GM23248 (cell line): ENCODE data around the gene C1GALT1.
"Not testable (repeated sequence)": the region's sequence is repeated elsewhere in the genome, so short reads cannot be mapped to it uniquely, and the experiment has no call there.

Experiments used
- EZH2 ChIP-seq: fragments of 200-600 bp; sonication (generic); IDR thresholded peaks from 2 replicates; pipeline ENCODE4 v1.6.1; 2018; ENCODE audit warnings: antibody characterized with exemption, mild to moderate bottlenecking; ENCODE audit not compliant: insufficient read depth, poor library complexity, severe bottlenecking
- EZH2phosphoT487 ChIP-seq: fragments of 200-600 bp; sonication (generic); IDR thresholded peaks from 2 replicates; pipeline ENCODE4 v1.6.1; 2018; ENCODE audit warnings: antibody characterized with exemption, moderate library complexity, mild to moderate bottlenecking, low read depth; ENCODE audit not compliant: insufficient read depth

- not testable (repeated sequence) for TF ChIP-seq EZH2phosphoT487, EZH2
Observed at GRCh38 chr7:7154355-7154754, 28.0 kb upstream of the C1GALT1 start.
